ENCODE data around the gene SALL4.

The SALL4 gene

GRCh38 chr20:51812861-51813260, 10.5 kb upstream of the SALL4 start:
- H3K36me3 Mint-ChIP-seq (ENCODE audit: low read depth) = no peaks in the 10 kb centered on the region
- no peak for DNase-seq (ENCODE audit: low spot score)
- no peaks in the 10 kb centered on the region for H3K4me1 Mint-ChIP-seq (ENCODE audit: low read depth)
- no peak overlapping the region for H3K27ac Mint-ChIP-seq
- H3K9me3 Mint-ChIP-seq = no peaks in the 10 kb centered on the region
- no peak overlapping the region for H3K4me3 Mint-ChIP-seq
- H3K27me3 Mint-ChIP-seq (ENCODE audit: low read depth) = peaks cover 10% of the 10 kb centered on the region

GRCh38 chr20:51811514-51812128, 9.3 kb upstream of the SALL4 start:
- H3K27ac Mint-ChIP-seq = no peak overlapping the region

GRCh38 chr20:51811042-51811355, 8.7 kb upstream of the SALL4 start:
- no peak overlapping the region for H3K4me3 Mint-ChIP-seq

More at GRCh38 chr20:51811514-51812128, 9.3 kb upstream of the SALL4 start:
- H3K4me3 Mint-ChIP-seq = no peak overlapping the region
- H3K27me3 Mint-ChIP-seq (ENCODE audit: low read depth) = peaks cover 11% of the 10 kb centered on the region
- no peaks in the 10 kb centered on the region for H3K36me3 Mint-ChIP-seq (ENCODE audit: low read depth)
- H3K4me1 Mint-ChIP-seq (ENCODE audit: low read depth) = no peaks in the 10 kb centered on the region
- no peak for DNase-seq (ENCODE audit: low spot score)
- no peaks in the 10 kb centered on the region for H3K9me3 Mint-ChIP-seq

GRCh38 chr20:51810155-51811041, 8.1 kb upstream of the SALL4 start:
- Mint-ChIP-seq H3K9me3 (no peaks in the 10 kb centered on the region), H3K36me3 (ENCODE audit: low read depth) (no peaks in the 10 kb centered on the region), H3K4me1 (ENCODE audit: low read depth) (no peaks in the 10 kb centered on the region), H3K27ac (no peak overlapping the region), H3K27me3 (ENCODE audit: low read depth) (peaks cover 14% of the 10 kb centered on the region), H3K4me3 (no peak overlapping the region)
- DNase-seq (ENCODE audit: low spot score) = no peak

More at GRCh38 chr20:51811042-51811355, 8.7 kb upstream of the SALL4 start:
- no peaks in the 10 kb centered on the region for H3K4me1 Mint-ChIP-seq (ENCODE audit: low read depth)
- no peaks in the 10 kb centered on the region for H3K36me3 Mint-ChIP-seq (ENCODE audit: low read depth)
- H3K9me3 Mint-ChIP-seq = no peaks in the 10 kb centered on the region
- DNase-seq (ENCODE audit: low spot score) = no peak
- H3K27me3 Mint-ChIP-seq (ENCODE audit: low read depth) = peaks cover 12% of the 10 kb centered on the region
- H3K27ac Mint-ChIP-seq = no peak overlapping the region

- Mint-ChIP-seq H3K4me3 (no peak overlapping the region), H3K27ac (no peak overlapping the region), H3K27me3 (ENCODE audit: low read depth) (peaks cover 37% of the 10 kb centered on the region), H3K36me3 (ENCODE audit: low read depth) (no peaks in the 10 kb centered on the region), H3K9me3 (no peaks in the 10 kb centered on the region), H3K4me1 (ENCODE audit: low read depth) (no peaks in the 10 kb centered on the region)
- no peak for DNase-seq (ENCODE audit: low spot score)
These were observed 5.5 kb upstream of the SALL4 start for GRCh38 chr20:51807720-51808250.

- Mint-ChIP-seq H3K4me1 (ENCODE audit: low read depth) (no peaks in the 10 kb centered on the region), H3K9me3 (no peaks in the 10 kb centered on the region), H3K36me3 (ENCODE audit: low read depth) (no peaks in the 10 kb centered on the region), H3K4me3 (no peak overlapping the region), H3K27ac (no peak overlapping the region), H3K27me3 (ENCODE audit: low read depth) (peaks cover 49% of the 10 kb centered on the region)
- DNase-seq (ENCODE audit: low spot score) = no peak
These were observed 2.4 kb upstream of the SALL4 start for GRCh38 chr20:51804754-51805153.

GRCh38 chr20:51803148-51803854, 980 bp upstream of the SALL4 start:
- Mint-ChIP-seq H3K27me3 (ENCODE audit: low read depth) (peaks cover 63% of the 10 kb centered on the region), H3K4me3 (no peak overlapping the region)
- DNase-seq (ENCODE audit: low spot score) = no peak

GRCh38 chr20:51801823-51802123, 548 bp downstream of the SALL4 start:
- no peak for DNase-seq (ENCODE audit: low spot score)
- H3K27me3 Mint-ChIP-seq (ENCODE audit: low read depth) = peaks cover 68% of the 10 kb centered on the region
- H3K27ac Mint-ChIP-seq = no peak overlapping the region
- no peaks in the 10 kb centered on the region for H3K9me3 Mint-ChIP-seq
- H3K4me3 Mint-ChIP-seq = no peak overlapping the region
- no peaks in the 10 kb centered on the region for H3K4me1 Mint-ChIP-seq (ENCODE audit: low read depth)
- no peaks in the 10 kb centered on the region for H3K36me3 Mint-ChIP-seq (ENCODE audit: low read depth)

More at GRCh38 chr20:51803148-51803854, 980 bp upstream of the SALL4 start:
- Mint-ChIP-seq H3K27ac (no peak overlapping the region), H3K36me3 (ENCODE audit: low read depth) (no peaks in the 10 kb centered on the region), H3K4me1 (ENCODE audit: low read depth) (no peaks in the 10 kb centered on the region), H3K9me3 (no peaks in the 10 kb centered on the region)

GRCh38 chr20:51801122-51801822, 1.0 kb downstream of the SALL4 start:
- peak overlapping the region; percentile 68 for H3K4me3 Mint-ChIP-seq
- no peaks in the 10 kb centered on the region for H3K36me3 Mint-ChIP-seq (ENCODE audit: low read depth)
- H3K27ac Mint-ChIP-seq = no peak overlapping the region
- no peaks in the 10 kb centered on the region for H3K9me3 Mint-ChIP-seq
- H3K27me3 Mint-ChIP-seq (ENCODE audit: low read depth) = peaks cover 70% of the 10 kb centered on the region
- H3K4me1 Mint-ChIP-seq (ENCODE audit: low read depth) = no peaks in the 10 kb centered on the region
- no peak for DNase-seq (ENCODE audit: low spot score)

GRCh38 chr20:51800872-51801121, 1.5 kb downstream of the SALL4 start:
- Mint-ChIP-seq H3K36me3 (ENCODE audit: low read depth) (no peaks in the 10 kb centered on the region), H3K27me3 (ENCODE audit: low read depth) (peaks cover 69% of the 10 kb centered on the region), H3K27ac (no peak overlapping the region), H3K4me3 (peak overlapping the region; percentile 68), H3K9me3 (no peaks in the 10 kb centered on the region), H3K4me1 (ENCODE audit: low read depth) (no peaks in the 10 kb centered on the region)
- no peak for DNase-seq (ENCODE audit: low spot score)

GRCh38 chr20:51800060-51800871, 2.1 kb downstream of the SALL4 start:
- peaks cover 69% of the 10 kb centered on the region for H3K27me3 Mint-ChIP-seq (ENCODE audit: low read depth)
- peak; percentile 65 for DNase-seq (ENCODE audit: low spot score)
- H3K36me3 Mint-ChIP-seq (ENCODE audit: low read depth) = no peaks in the 10 kb centered on the region

GRCh38 chr20:51799401-51799860, 2.9 kb downstream of the SALL4 start:
- peaks cover 62% of the 10 kb centered on the region for H3K27me3 Mint-ChIP-seq (ENCODE audit: low read depth)
- no peaks in the 10 kb centered on the region for H3K9me3 Mint-ChIP-seq
- no peak overlapping the region for H3K4me3 Mint-ChIP-seq
- H3K27ac Mint-ChIP-seq = no peak overlapping the region
- H3K4me1 Mint-ChIP-seq (ENCODE audit: low read depth) = no peaks in the 10 kb centered on the region
- no peak for DNase-seq (ENCODE audit: low spot score)
- H3K36me3 Mint-ChIP-seq (ENCODE audit: low read depth) = no peaks in the 10 kb centered on the region

More at GRCh38 chr20:51800060-51800871, 2.1 kb downstream of the SALL4 start:
- no peak overlapping the region for H3K27ac Mint-ChIP-seq
- H3K9me3 Mint-ChIP-seq = no peaks in the 10 kb centered on the region
- H3K4me3 Mint-ChIP-seq = peak overlapping the region; percentile 68
- H3K4me1 Mint-ChIP-seq (ENCODE audit: low read depth) = no peaks in the 10 kb centered on the region

GRCh38 chr20:51797357-51798025, 4.8 kb downstream of the SALL4 start:
- Mint-ChIP-seq H3K36me3 (ENCODE audit: low read depth) (no peaks in the 10 kb centered on the region), H3K27ac (no peak overlapping the region), H3K4me1 (ENCODE audit: low read depth) (no peaks in the 10 kb centered on the region), H3K4me3 (no peak overlapping the region), H3K9me3 (no peaks in the 10 kb centered on the region), H3K27me3 (ENCODE audit: low read depth) (peaks cover 44% of the 10 kb centered on the region)
- DNase-seq (ENCODE audit: low spot score) = no peak
